Kidney (tissue), 14 donors: ENCODE measurements around the gene TMEM167A. TPM values are rescaled to one million over a fixed set of nuclear protein-coding genes. Genes with fewer than 3 reads are reported as not detected.

ENCODE experiments used
- DNase-seq, 5 donors: peaks; one replicate each; pipeline ENCODE4 v3.0.0-alpha.2; 2013 to 2020
- FAIRE-seq: peaks from 2 replicates; lab custom pipeline; 2012; peaks lifted over from hg19 to GRCh38; lab: Jason Lieb, UNC
- H3K27ac ChIP-seq, 2 donors: one replicate each; pipeline ENCODE4 v1.7.0; 2013; ENCODE audit warnings: low read depth in 2 of 2, low read length in 2 of 2, inconsistent platforms in 1 of 2
- H3K27me3 ChIP-seq: one replicate; pipeline ENCODE4 v1.7.1; 2013; ENCODE audit warnings: low read length, inconsistent platforms; ENCODE audit not compliant: control insufficient read depth, insufficient read depth
- H3K36me3 ChIP-seq, 3 donors: one replicate each; pipeline versions ENCODE4 v1.7.0 to v1.7.1; 2013; ENCODE audit warnings: low read length in 3 of 3, control low read depth in 1 of 3, inconsistent platforms in 1 of 3; ENCODE audit not compliant: insufficient read depth in 3 of 3, control insufficient read depth in 2 of 3
- H3K4me1 ChIP-seq, 3 donors: one replicate each; pipeline versions ENCODE4 v1.7.0 to v1.7.1; 2013; ENCODE audit warnings: low read length in 3 of 3, inconsistent platforms in 1 of 3, low read depth in 1 of 3; ENCODE audit not compliant: control insufficient read depth in 2 of 3, insufficient read depth in 2 of 3
- H3K4me3 ChIP-seq, 3 donors: one replicate each; pipeline versions ENCODE4 v1.7.0 to v1.8.1; 2013; ENCODE audit warnings: low read length in 3 of 3, control low read depth in 1 of 3, inconsistent platforms in 1 of 3
- H3K9ac ChIP-seq, 3 donors: one replicate each; pipeline versions ENCODE4 v1.7.0 to v1.7.1; 2013; ENCODE audit warnings: low read length in 3 of 3, control low read depth in 1 of 3, inconsistent platforms in 1 of 3
- H3K9me3 ChIP-seq, 3 donors: one replicate each; pipeline versions ENCODE4 v1.7.0 to v1.7.1; 2013; ENCODE audit warnings: low read length in 3 of 3, control low read depth in 1 of 3, inconsistent platforms in 1 of 3; ENCODE audit not compliant: control insufficient read depth in 2 of 3, insufficient read depth in 1 of 3
- intact Hi-C: fragments of 100-400 bp; cut with DNase I; formaldehyde crosslinking; loops from one replicate; pipeline ENCODE4 v1.11.1; 2022
- polyA plus RNA-seq: library from polyadenylated mRNA; stranded (reverse); fragments of 350-450 nt; fragmentation: Illumina TruSeq; extraction: RNeasy Lipid Tissue Mini Kit (QIAGEN cat#74804); gene quantifications from one replicate; pipeline ENCODE4 v1.2.3, GENCODE V29; 2014; ENCODE audit warnings: low read depth, low replicate concordance; ENCODE audit not compliant: insufficient read depth
- total RNA-seq: library from RNA; stranded (reverse); fragmentation: NEBNext Ultra II Directional; extraction: Animal tissue kit (Norgen Biotek cat#: 25700); gene quantifications from one replicate; pipeline ENCODE4 v1.2.1, GENCODE V29; 2021
- TF ChIP-seq, protein P1 (sequence below): IDR thresholded peaks from 3 replicates; pipeline ENCODE4 v1.5.1; 2012; ENCODE audit warnings: mild to moderate bottlenecking, moderate library complexity, borderline replicate concordance; ENCODE audit not compliant: insufficient read depth; ENCODE audit errors: extremely low read depth
- donor health status: control.
- donor health status: control.
- donor health status: control.
- donor health status: control.
- donor health status: control.
- donor health status: DM: yes; HTN: yes; CAD: no.
- donor health status: Normal renal cell carcinoma (clear cell type).

Gene TMEM167A
- total and polyA plus RNA-seq, 2 donors from 2014 or later: 55.3 to 82.0 TPM

DNA sequence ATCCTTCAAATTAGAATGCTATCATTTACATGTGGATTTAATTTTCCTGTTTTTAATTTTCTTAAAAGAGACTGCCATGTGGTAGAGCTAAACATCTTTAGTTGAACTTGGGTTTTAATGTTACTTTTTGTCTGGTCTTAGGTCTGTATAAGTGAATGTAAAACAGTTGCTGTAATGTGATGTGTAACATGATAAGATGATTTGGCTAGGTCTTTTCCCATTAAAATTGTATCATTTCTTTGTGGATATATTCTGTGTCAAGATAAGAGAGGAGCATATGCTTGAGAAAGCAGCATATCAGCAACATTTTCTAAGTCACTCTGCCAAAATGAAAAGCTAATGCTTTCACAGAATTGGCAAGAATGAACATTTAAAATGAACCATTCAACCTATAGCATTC lies 18.5 kb downstream of the TMEM167A start:
- no peak for FAIRE-seq
- peak in 1 of 5 donors; percentile 33 for DNase-seq
- Histone ChIP-seq H3K9ac (no peak overlapping the region), H3K4me1 (peaks cover 0 to 3% (median 0%) of the 10 kb centered on the region in 3 donors), H3K36me3 (no peaks in the 10 kb centered on the region), H3K27ac (no peak overlapping the region), H3K9me3 (no peaks in the 10 kb centered on the region), H3K27me3 (no peaks in the 10 kb centered on the region), H3K4me3 (no peak overlapping the region)
- intact Hi-C loops: no loop called here
- TF ChIP-seq, protein P1, sequence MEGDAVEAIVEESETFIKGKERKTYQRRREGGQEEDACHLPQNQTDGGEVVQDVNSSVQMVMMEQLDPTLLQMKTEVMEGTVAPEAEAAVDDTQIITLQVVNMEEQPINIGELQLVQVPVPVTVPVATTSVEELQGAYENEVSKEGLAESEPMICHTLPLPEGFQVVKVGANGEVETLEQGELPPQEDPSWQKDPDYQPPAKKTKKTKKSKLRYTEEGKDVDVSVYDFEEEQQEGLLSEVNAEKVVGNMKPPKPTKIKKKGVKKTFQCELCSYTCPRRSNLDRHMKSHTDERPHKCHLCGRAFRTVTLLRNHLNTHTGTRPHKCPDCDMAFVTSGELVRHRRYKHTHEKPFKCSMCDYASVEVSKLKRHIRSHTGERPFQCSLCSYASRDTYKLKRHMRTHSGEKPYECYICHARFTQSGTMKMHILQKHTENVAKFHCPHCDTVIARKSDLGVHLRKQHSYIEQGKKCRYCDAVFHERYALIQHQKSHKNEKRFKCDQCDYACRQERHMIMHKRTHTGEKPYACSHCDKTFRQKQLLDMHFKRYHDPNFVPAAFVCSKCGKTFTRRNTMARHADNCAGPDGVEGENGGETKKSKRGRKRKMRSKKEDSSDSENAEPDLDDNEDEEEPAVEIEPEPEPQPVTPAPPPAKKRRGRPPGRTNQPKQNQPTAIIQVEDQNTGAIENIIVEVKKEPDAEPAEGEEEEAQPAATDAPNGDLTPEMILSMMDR: no peak

DNA sequence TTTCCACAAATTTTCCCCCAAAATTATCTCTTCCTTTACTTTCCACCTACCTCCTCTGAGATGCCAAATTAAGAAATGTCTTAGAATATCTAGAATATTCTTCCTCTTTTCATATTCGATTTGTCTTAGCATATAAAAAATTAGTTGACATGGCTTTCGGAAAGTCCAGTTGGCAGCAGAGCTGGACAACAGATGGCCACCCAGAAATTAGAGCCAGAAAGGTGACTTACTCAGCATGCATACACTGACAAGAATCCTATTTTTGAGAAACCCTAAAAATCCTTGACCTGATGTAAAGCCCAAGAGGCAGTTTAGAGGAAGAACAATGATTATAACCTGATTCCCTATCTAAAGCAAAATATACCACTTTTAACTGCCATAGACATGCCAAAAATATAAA lies 22.0 kb downstream of the TMEM167A start:
- TF ChIP-seq, protein P1: no peak
- H3K27ac ChIP-seq: no peak overlapping the region
- H3K9me3 ChIP-seq: no peaks in the 10 kb centered on the region
- peaks cover 0 to 3% (median 0%) of the 10 kb centered on the region in 3 donors for H3K4me1 ChIP-seq
- intact Hi-C loops: no loop called here
- H3K36me3 ChIP-seq: no peaks in the 10 kb centered on the region
- H3K4me3 ChIP-seq: no peak overlapping the region
- H3K27me3 ChIP-seq: no peaks in the 10 kb centered on the region
- H3K9ac ChIP-seq: no peak overlapping the region
- no peak for FAIRE-seq
- no peak for DNase-seq

DNA sequence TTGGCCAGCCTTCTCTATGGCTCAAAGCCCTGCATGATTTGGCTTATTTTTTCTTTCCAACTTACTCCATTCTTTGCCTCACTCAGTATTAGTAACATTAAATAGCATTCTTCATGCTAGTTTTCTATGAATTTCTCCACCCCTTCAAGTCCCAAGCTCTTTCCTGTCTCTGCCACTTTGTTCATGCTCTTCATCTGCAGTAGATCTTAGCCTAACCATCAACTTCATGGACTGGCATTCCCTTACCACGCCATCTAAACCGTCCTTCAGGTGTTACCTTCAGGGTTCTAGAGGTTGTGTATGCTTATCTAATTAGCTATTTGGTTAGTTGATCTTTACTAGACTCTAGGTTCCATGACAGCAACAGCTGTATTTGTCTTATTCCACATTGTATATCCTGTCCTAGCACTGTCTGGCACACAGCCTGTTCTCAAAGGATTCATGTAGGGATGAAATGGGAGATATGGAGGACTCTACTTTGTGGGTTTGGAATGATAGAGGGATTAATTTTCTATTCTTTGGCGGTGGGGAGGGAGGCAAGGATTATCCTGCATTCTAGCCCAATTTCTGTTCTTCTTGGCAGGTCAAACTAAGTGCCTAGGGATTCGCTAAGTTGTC lies 26.4 kb downstream of the TMEM167A start:
- H3K27me3 ChIP-seq: no peaks in the 10 kb centered on the region

More for the DNA sequence above, 26.4 kb downstream of the TMEM167A start:
- no peaks in the 10 kb centered on the region for H3K4me1 ChIP-seq
- no peak overlapping the region for H3K4me3 ChIP-seq
- FAIRE-seq: no peak
- TF ChIP-seq, protein P1: no peak
- no peak overlapping the region for H3K9ac ChIP-seq
- DNase-seq: no peak
- H3K9me3 ChIP-seq: no peaks in the 10 kb centered on the region
- H3K27ac ChIP-seq: no peak overlapping the region
- intact Hi-C loops: no loop called here
- no peaks in the 10 kb centered on the region for H3K36me3 ChIP-seq
